ENCODE data around the gene AACS. TPM values are rescaled to one million over a fixed set of nuclear protein-coding genes. Genes with fewer than 3 reads are reported as not detected.

The AACS gene
- total RNA-seq, 1 experiment from 2014 or later, result 20.1 TPM

GRCh38 chr12:125167658-125168057 lies 102.4 kb downstream of the AACS start:
- no peaks in the 10 kb centered on the region for H3K4me1 ChIP-seq (ENCODE audit: insufficient read depth, low read length, poor library complexity, severe bottlenecking)
- no peak for DNase-seq (ENCODE audit: low spot score)
- TF ChIP-seq CTCF (conservative IDR thresholded peaks at IDR 0.05; ENCODE audit: low read depth, low read length) (no peak), EZH2 (IDR thresholded peaks at IDR 0.05; ENCODE audit: borderline replicate concordance, low read depth, low read length, poor library complexity, severe bottlenecking) (no peak)
- H3K27ac ChIP-seq (ENCODE audit: low read depth, low read length, poor library complexity, severe bottlenecking), result no peak overlapping the region
- no TSS peak for BruUV-seq (replicated peaks)
- no peak overlapping the region for H3K4me3 ChIP-seq (ENCODE audit: low read depth, low read length, poor library complexity, severe bottlenecking)
- intact Hi-C loops (cut with micrococcal nuclease; ENCODE audit: unreplicated experiment), result no loop called here
- peaks cover 6% of the 10 kb centered on the region for H3K27me3 ChIP-seq (replicated peaks; ENCODE audit: insufficient read depth, low read depth, low read length, poor library complexity)
- H3K9me3 ChIP-seq (ENCODE audit: low read depth, low read length, poor library complexity, severe bottlenecking), result no peaks in the 10 kb centered on the region
- H3K36me3 ChIP-seq (ENCODE audit: insufficient read depth, low read length, poor library complexity, severe bottlenecking), result no peaks in the 10 kb centered on the region
- POLR2A ChIA-PET (ENCODE audit: low non-redundant PET), result no interaction called here
- CTCF ChIA-PET, result no interaction called here

GRCh38 chr12:125169451-125169850 lies 104.2 kb downstream of the AACS start:
- no peaks in the 10 kb centered on the region for H3K9me3 ChIP-seq (ENCODE audit: low read depth, low read length, poor library complexity, severe bottlenecking)
- no TSS peak for BruUV-seq (replicated peaks)
- H3K4me1 ChIP-seq (ENCODE audit: insufficient read depth, low read length, poor library complexity, severe bottlenecking), result no peaks in the 10 kb centered on the region
- CTCF ChIA-PET, result no interaction called here
- no peaks in the 10 kb centered on the region for H3K36me3 ChIP-seq (ENCODE audit: insufficient read depth, low read length, poor library complexity, severe bottlenecking)
- H3K27ac ChIP-seq (ENCODE audit: low read depth, low read length, poor library complexity, severe bottlenecking), result no peak overlapping the region
- peaks cover 8% of the 10 kb centered on the region for H3K27me3 ChIP-seq (replicated peaks; ENCODE audit: insufficient read depth, low read depth, low read length, poor library complexity)
- intact Hi-C loops (cut with micrococcal nuclease; ENCODE audit: unreplicated experiment), result no loop called here
- DNase-seq (ENCODE audit: low spot score), result no peak
- TF ChIP-seq EZH2 (IDR thresholded peaks at IDR 0.05; ENCODE audit: borderline replicate concordance, low read depth, low read length, poor library complexity, severe bottlenecking), result no peak
- TF ChIP-seq CTCF (conservative IDR thresholded peaks at IDR 0.05; ENCODE audit: low read depth, low read length), result no peak
- POLR2A ChIA-PET (ENCODE audit: low non-redundant PET), result no interaction called here
- no peak overlapping the region for H3K4me3 ChIP-seq (ENCODE audit: low read depth, low read length, poor library complexity, severe bottlenecking)

GRCh38 chr12:125169870-125170269 lies 104.6 kb downstream of the AACS start:
- POLR2A ChIA-PET (ENCODE audit: low non-redundant PET), result no interaction called here
- Histone ChIP-seq H3K27ac (ENCODE audit: low read depth, low read length, poor library complexity, severe bottlenecking) (no peak overlapping the region), H3K9me3 (ENCODE audit: low read depth, low read length, poor library complexity, severe bottlenecking) (no peaks in the 10 kb centered on the region), H3K36me3 (ENCODE audit: insufficient read depth, low read length, poor library complexity, severe bottlenecking) (no peaks in the 10 kb centered on the region), H3K27me3 (replicated peaks; ENCODE audit: insufficient read depth, low read depth, low read length, poor library complexity) (peaks cover 8% of the 10 kb centered on the region), H3K4me3 (ENCODE audit: low read depth, low read length, poor library complexity, severe bottlenecking) (no peak overlapping the region), H3K4me1 (ENCODE audit: insufficient read depth, low read length, poor library complexity, severe bottlenecking) (no peaks in the 10 kb centered on the region)
- intact Hi-C loops (cut with micrococcal nuclease; ENCODE audit: unreplicated experiment), result no loop called here
- TF ChIP-seq EZH2 (IDR thresholded peaks at IDR 0.05; ENCODE audit: borderline replicate concordance, low read depth, low read length, poor library complexity, severe bottlenecking) (no peak), CTCF (conservative IDR thresholded peaks at IDR 0.05; ENCODE audit: low read depth, low read length) (no peak)
- no TSS peak for BruUV-seq (replicated peaks)
- DNase-seq (ENCODE audit: low spot score), result no peak
- CTCF ChIA-PET, result no interaction called here
